Naive thymus-derived CD4-positive, alpha-beta T cell (primary cell): ENCODE results near the gene FEM1A. TPM values are rescaled to one million over a fixed set of nuclear protein-coding genes. Genes with fewer than 3 reads are reported as not detected.
"Not testable (repeated sequence)": the region's sequence is repeated elsewhere in the genome, so short reads cannot be mapped to it uniquely, and the experiment has no call there.

Source experiments
- ATAC-seq: fragments of 150-1000 bp; cut with Tn5 transposase; 2 replicates; pipeline ENCODE4 v1.10.0; 2021; ENCODE audit warnings: mild to moderate bottlenecking, moderate library complexity
- CTCF ChIA-PET: fragments of 350-600 bp; sonication (Branson Sonifier 250); formaldehyde crosslinking; loops from one replicate; lab custom pipeline; 2021; ENCODE audit warnings: antibody characterized with exemption; lab: Charles Lee
- POLR2A ChIA-PET: fragments of 350-600 bp; sonication (Branson Sonifier 250); formaldehyde crosslinking; loops from one replicate; lab custom pipeline; 2021; ENCODE audit warnings: antibody characterized with exemption, inconsistent platforms; lab: Charles Lee
- DNase-seq, 9 donors: peaks; one replicate each; pipeline versions ENCODE4 v3.0.0 to v3.0.0-alpha.2; 2020 to 2022; ENCODE audit warnings: mixed read lengths in 1 of 9
- H3K27ac ChIP-seq: one replicate; pipeline ENCODE4 v1.7.0; 2013; ENCODE audit warnings: mild to moderate bottlenecking, low read depth, low read length, moderate library complexity
- H3K27me3 ChIP-seq, 2 donors: one replicate each; pipeline ENCODE4 v1.7.0; 2013; ENCODE audit warnings: low read length in 2 of 2, mild to moderate bottlenecking in 2 of 2, moderate library complexity in 2 of 2; ENCODE audit not compliant: control insufficient read depth in 2 of 2, insufficient read depth in 2 of 2
- H3K36me3 ChIP-seq, 3 experiments: 1 replicate in 2 of 3; 2 replicates in 1 of 3; pipeline ENCODE4 v1.7.0; 2013; ENCODE audit warnings: low read length in 3 of 3, mild to moderate bottlenecking in 3 of 3, moderate library complexity in 1 of 3; ENCODE audit not compliant: insufficient read depth in 3 of 3, control insufficient read depth in 2 of 3
- H3K4me1 ChIP-seq, 2 donors: one replicate each; pipeline ENCODE4 v1.7.0; 2013; ENCODE audit warnings: low read length in 2 of 2, mild to moderate bottlenecking in 2 of 2, moderate library complexity in 1 of 2; ENCODE audit not compliant: control insufficient read depth in 2 of 2, insufficient read depth in 2 of 2
- H3K4me3 ChIP-seq: 2 replicates; pipeline ENCODE4 v1.7.0; 2013; ENCODE audit warnings: mild to moderate bottlenecking, low read length
- H3K9me3 ChIP-seq, 3 experiments: 1 replicate in 2 of 3; 2 replicates in 1 of 3; pipeline ENCODE4 v1.7.0; 2013; ENCODE audit warnings: low read length in 3 of 3; ENCODE audit not compliant: control insufficient read depth in 2 of 3
- H3K27ac Mint-ChIP-seq, 9 donors: one replicate each; pipeline ENCODE4 v1.8.0; 2020 to 2022; ENCODE audit warnings: mixed read lengths in 9 of 9, mild to moderate bottlenecking in 8 of 9, moderate library complexity in 5 of 9, inconsistent platforms in 2 of 9
- H3K27me3 Mint-ChIP-seq, 5 donors: one replicate each; pipeline ENCODE4 v1.8.0; 2021 to 2022; ENCODE audit warnings: mixed read lengths in 5 of 5, mild to moderate bottlenecking in 1 of 5
- H3K36me3 Mint-ChIP-seq, 5 donors: one replicate each; pipeline ENCODE4 v1.8.0; 2020 to 2022; ENCODE audit warnings: mixed read lengths in 5 of 5, mild to moderate bottlenecking in 3 of 5, inconsistent platforms in 1 of 5
- H3K4me1 Mint-ChIP-seq, 7 donors: one replicate each; pipeline ENCODE4 v1.8.0; 2020 to 2022; ENCODE audit warnings: mixed read lengths in 7 of 7, mild to moderate bottlenecking in 3 of 7, inconsistent platforms in 1 of 7
- H3K4me3 Mint-ChIP-seq, 10 donors: one replicate each; pipeline ENCODE4 v1.8.0; 2020 to 2022; ENCODE audit warnings: mild to moderate bottlenecking in 10 of 10, mixed read lengths in 10 of 10, moderate library complexity in 6 of 10, inconsistent platforms in 2 of 10
- H3K9me3 Mint-ChIP-seq, 11 donors: one replicate each; pipeline ENCODE4 v1.8.0; 2020 to 2022; ENCODE audit warnings: mixed read lengths in 11 of 11, mild to moderate bottlenecking in 4 of 11, inconsistent platforms in 1 of 11, moderate library complexity in 1 of 11
- intact Hi-C, 2 donors: fragments of 100-400 bp; cut with micrococcal nuclease; formaldehyde crosslinking; loops; one replicate each; pipeline ENCODE4 v1.15.1; 2023
- polyA plus RNA-seq, 2 donors: library from polyadenylated mRNA; unstranded; fragments of 300-500 nt; fragmentation: Illumina TruSeq; gene quantifications; one replicate each; pipeline ENCODE4 v1.2.3, GENCODE V29; 2021
- total RNA-seq, 6 experiments: library from RNA in 5 of 6; stranded (reverse) in 5 of 6; gene quantifications; 1 replicate in 5 of 6; 2 replicates in 1 of 6; pipeline ENCODE4 v1.2.3 and lab custom pipeline; 2021 to 2026

FEM1A gene
- 10 to 100 TPM; 10.2 to 17.2 (median 14.4) TPM for total RNA-seq
- polyA plus RNA-seq = 1 to 10 TPM; 2.4 to 6.3 TPM
- total RNA-seq (lab: John Stamatoyannopoulos, UW) = 84.7 reads per million, percentile 81 among the genes with 10 or more reads in this experiment

GRCh38 chr19:4791183-4792018 is at the start of gene FEM1A:
Gene FEM1A (plus strand): TSS chr19:4791734. CDS start chr19:4791855, 121 bp downstream.
- Histone ChIP-seq H3K4me3 (peak within 1 kb of the TSS; percentile 72), H3K9me3 (no peaks in the 10 kb centered on the region), H3K36me3 (peaks cover 1 to 39% (median 7%) of the 10 kb centered on the region in 3 experiments), H3K4me1 (peaks cover 0 to 7% of the 10 kb centered on the region in 2 donors), H3K27ac (peak within 1 kb of the TSS; percentile 92), H3K27me3 (no peaks in the 10 kb centered on the region)
- CTCF ChIA-PET = interaction anchor here (0.6 to 2.5 kb wide), 17 partner anchors 9 to 215 kb away, joined by 3 to 33 read pairs (median 5); partner anchors contain the start of gene DPP9
- DNase-seq (peak; percentile 93 to 100 (median 99)), ATAC-seq (peak; percentile 96)
- peak within 1 kb of the TSS; percentile 46 to 94 (median 85) for H3K27ac Mint-ChIP-seq
- intact Hi-C loops = loop anchor here (1.0 to 5.0 kb wide), 19 partner anchors 13 to 1671 kb away; partner anchors contain the start of genes CATSPERD (in 2 of the 2), LONP1 (in 2 of the 2), MYDGF (in 2 of the 2) and APBA3 (in 1 of the 2)
- peaks cover 7 to 46% (median 29%) of the 10 kb centered on the region in 7 donors for H3K4me1 Mint-ChIP-seq
- H3K4me3 Mint-ChIP-seq = peak within 1 kb of the TSS; percentile 75 to 90 (median 87)
- no peaks in the 10 kb centered on the region for H3K9me3 Mint-ChIP-seq
- H3K27me3 Mint-ChIP-seq = no peaks in the 10 kb centered on the region
- POLR2A ChIA-PET = interaction anchor here (0.6 to 2.9 kb wide), 17 partner anchors 11 to 928 kb away, joined by 3 to 42 read pairs (median 4); partner anchors contain the start of genes DPP9, KDM4B, PLIN3 and TICAM1
- peaks cover 0 to 15% (median under 1%) of the 10 kb centered on the region in 5 donors for H3K36me3 Mint-ChIP-seq

GRCh38 chr19:4742723-4743646 is 48.5 kb upstream of the FEM1A start:
- Histone ChIP-seq H3K27me3 (no peaks in the 10 kb centered on the region), H3K36me3 (no peaks in the 10 kb centered on the region), H3K9me3 (no peaks in the 10 kb centered on the region), H3K4me3 (no peak overlapping the region), H3K27ac (no peak overlapping the region), H3K4me1 (no peaks in the 10 kb centered on the region)
- no peak for ATAC-seq
- no peaks in the 10 kb centered on the region for H3K9me3 Mint-ChIP-seq
- POLR2A ChIA-PET = no interaction called here
- CTCF ChIA-PET = no interaction called here
- H3K27me3 Mint-ChIP-seq = peaks cover 11 to 26% (median 19%) of the 10 kb centered on the region in 5 donors
- peaks cover 0 to 8% (median 0%) of the 10 kb centered on the region in 7 donors for H3K4me1 Mint-ChIP-seq
- no peaks in the 10 kb centered on the region for H3K36me3 Mint-ChIP-seq
- H3K4me3 Mint-ChIP-seq = peak overlapping the region in 1 of 10 donors; percentile 5
- H3K27ac Mint-ChIP-seq = peak overlapping the region in 1 of 9 donors; percentile 6
- intact Hi-C loops = no loop called here
- no peak for DNase-seq

- peaks cover 0 to 4% (median 0%) of the 10 kb centered on the region in 11 donors for H3K9me3 Mint-ChIP-seq
- ATAC-seq (no peak), DNase-seq (no peak)
- ChIA-PET POLR2A (no interaction called here), CTCF (no interaction called here)
- H3K36me3 ChIP-seq = no peaks in the 10 kb centered on the region
- no peaks in the 10 kb centered on the region for H3K27me3 ChIP-seq
- H3K4me1 ChIP-seq = no peaks in the 10 kb centered on the region
- no peak overlapping the region for H3K4me3 ChIP-seq
- no peak overlapping the region for H3K4me3 Mint-ChIP-seq
- H3K27me3 Mint-ChIP-seq = peaks cover 17 to 30% (median 23%) of the 10 kb centered on the region in 5 donors
- H3K9me3 ChIP-seq = peaks cover 0 to 4% (median 0%) of the 10 kb centered on the region in 3 experiments
- H3K27ac Mint-ChIP-seq = no peak overlapping the region
- peaks cover 0 to 6% (median 0%) of the 10 kb centered on the region in 5 donors for H3K36me3 Mint-ChIP-seq
- H3K27ac ChIP-seq = no peak overlapping the region
- intact Hi-C loops = no loop called here
- peaks cover 0 to 8% (median 0%) of the 10 kb centered on the region in 7 donors for H3K4me1 Mint-ChIP-seq
These were observed 46.9 kb upstream of the FEM1A start for GRCh38 chr19:4744451-4745174.

- ATAC-seq, H3K9me3 Mint-ChIP-seq, intact Hi-C loops, H3K9me3 ChIP-seq, H3K27ac ChIP-seq, H3K4me3 Mint-ChIP-seq, POLR2A ChIA-PET, DNase-seq, H3K27ac Mint-ChIP-seq, H3K4me3 ChIP-seq, H3K36me3 ChIP-seq, H3K27me3 ChIP-seq, H3K4me1 Mint-ChIP-seq, H3K36me3 Mint-ChIP-seq, CTCF ChIA-PET, H3K4me1 ChIP-seq: not testable (repeated sequence)
- H3K27me3 Mint-ChIP-seq = peaks cover 20 to 33% (median 23%) of the 10 kb centered on the region in 5 donors
These were observed 46.4 kb upstream of the FEM1A start for GRCh38 chr19:4745175-4745574.

GRCh38 chr19:4745986-4746385 is 45.5 kb upstream of the FEM1A start:
- ChIA-PET CTCF (no interaction called here), POLR2A (no interaction called here)
- Mint-ChIP-seq H3K4me1 (peaks cover 0 to 8% (median 0%) of the 10 kb centered on the region in 7 donors), H3K27me3 (peaks cover 20 to 35% (median 23%) of the 10 kb centered on the region in 5 donors), H3K27ac (no peak overlapping the region), H3K9me3 (peaks cover 0 to 4% (median 0%) of the 10 kb centered on the region in 11 donors), H3K36me3 (peaks cover 0 to 6% (median 0%) of the 10 kb centered on the region in 5 donors), H3K4me3 (no peak overlapping the region)
- H3K9me3 ChIP-seq = peaks cover 0 to 4% (median 0%) of the 10 kb centered on the region in 3 experiments
- ATAC-seq (no peak), DNase-seq (no peak)
- intact Hi-C loops = no loop called here
- no peaks in the 10 kb centered on the region for H3K27me3 ChIP-seq
- no peaks in the 10 kb centered on the region for H3K4me1 ChIP-seq
- H3K4me3 ChIP-seq = no peak overlapping the region
- no peaks in the 10 kb centered on the region for H3K36me3 ChIP-seq
- H3K27ac ChIP-seq = no peak overlapping the region
